ENCODE results near the gene CCDC15.
"Not testable (repeated sequence)": the region's sequence is repeated elsewhere in the genome, so short reads cannot be mapped to it uniquely, and the experiment has no call there.

CCDC15 gene

DNA sequence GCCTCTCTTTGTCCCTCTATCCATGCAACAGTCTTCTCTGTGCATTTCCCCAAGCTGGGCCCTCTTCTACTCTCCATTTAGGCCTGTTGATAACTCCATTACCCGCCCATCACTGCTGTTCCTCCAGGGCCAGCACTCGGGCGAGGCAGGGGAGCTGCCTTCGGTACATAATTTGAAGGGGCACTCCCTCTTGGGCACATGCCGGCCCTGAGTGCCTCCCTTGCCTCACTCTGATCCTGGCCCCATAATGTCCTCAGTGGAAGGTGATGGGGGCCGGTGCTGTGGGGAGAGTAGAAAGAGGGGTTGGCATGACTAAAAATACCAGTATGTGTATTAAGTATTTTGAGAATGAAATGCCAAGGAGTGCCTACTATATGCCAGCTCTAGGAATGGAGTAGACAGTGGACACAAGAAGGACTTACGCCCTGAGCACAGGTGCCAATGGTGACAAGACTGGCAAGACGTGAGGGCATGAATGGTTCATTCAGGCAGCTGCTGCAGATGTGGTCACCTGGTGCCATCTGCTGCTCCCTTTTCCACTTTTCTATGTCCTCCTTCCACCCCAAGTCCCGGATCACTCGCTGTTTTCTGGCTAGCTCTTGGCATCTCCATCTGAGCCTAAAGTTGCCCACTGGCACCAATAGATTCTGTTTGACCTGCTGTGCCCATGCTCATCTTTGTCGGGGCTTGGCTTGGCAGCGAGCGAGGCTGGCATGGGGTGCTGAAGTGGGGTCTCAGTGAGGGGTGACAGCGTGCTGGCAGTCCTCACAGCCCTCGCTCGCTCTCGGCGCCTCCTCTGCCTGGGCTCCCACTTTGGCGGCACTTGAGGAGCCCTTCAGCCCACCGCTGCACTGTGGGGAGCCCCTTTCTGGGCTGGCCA, 134.8 kb downstream of the CCDC15 start:
- Histone ChIP-seq H3K4me2 (no peak overlapping the region), H3K36me3 (peaks cover 0 to 55% (median 0%) of the 10 kb centered on the region in 11 experiments; a peak in 8 of 22 replicates), H3K9me3 (replicated peaks in 1 of 11) (no peaks in the 10 kb centered on the region), H4K20me1 (no peaks in the 10 kb centered on the region), H3K27ac (no peak overlapping the region), H3K27me3 (no peaks in the 10 kb centered on the region), H3K9ac (no peak overlapping the region), H3K4me1 (peaks cover 5 to 28% (median 19%) of the 10 kb centered on the region in 10 experiments; a peak in 17 of 20 replicates), H3K4me3 (no peak overlapping the region)
- TF ChIP-seq Cebpa-rat (IDR thresholded peaks at IDR 0.05): no peak

DNA sequence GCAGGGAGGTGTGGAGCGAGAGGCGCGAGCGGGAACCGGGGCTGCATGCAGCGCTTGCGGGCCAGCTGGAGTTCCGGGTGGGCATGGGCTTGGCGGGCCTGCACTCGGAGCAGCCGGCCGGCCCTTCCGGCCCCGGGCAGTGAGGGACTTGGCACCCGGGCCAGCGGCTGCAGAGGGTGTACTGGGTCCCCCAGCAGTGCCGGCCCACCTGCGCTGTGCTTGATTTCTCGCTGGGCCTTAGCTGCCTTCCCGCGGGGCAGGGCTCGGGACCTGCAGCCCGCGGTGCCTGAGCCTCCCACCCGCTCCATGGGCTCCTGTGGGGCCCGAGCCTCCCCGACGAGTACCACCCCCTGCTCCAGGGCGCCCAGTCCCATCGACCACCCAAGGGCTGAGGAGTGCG, 135.5 kb downstream of the CCDC15 start:
- H3K9me3 ChIP-seq (replicated peaks in 1 of 11); H3K9ac ChIP-seq; H3K4me2 ChIP-seq; H3K27me3 ChIP-seq; H4K20me1 ChIP-seq; H3K27ac ChIP-seq; H3K4me3 ChIP-seq: not testable (repeated sequence)
- Histone ChIP-seq H3K4me1 (peaks cover 5 to 28% (median 18%) of the 10 kb centered on the region in 10 experiments; a peak in 17 of 20 replicates), H3K36me3 (peaks cover 0 to 49% (median under 1%) of the 10 kb centered on the region in 11 experiments; a peak in 8 of 22 replicates)

DNA sequence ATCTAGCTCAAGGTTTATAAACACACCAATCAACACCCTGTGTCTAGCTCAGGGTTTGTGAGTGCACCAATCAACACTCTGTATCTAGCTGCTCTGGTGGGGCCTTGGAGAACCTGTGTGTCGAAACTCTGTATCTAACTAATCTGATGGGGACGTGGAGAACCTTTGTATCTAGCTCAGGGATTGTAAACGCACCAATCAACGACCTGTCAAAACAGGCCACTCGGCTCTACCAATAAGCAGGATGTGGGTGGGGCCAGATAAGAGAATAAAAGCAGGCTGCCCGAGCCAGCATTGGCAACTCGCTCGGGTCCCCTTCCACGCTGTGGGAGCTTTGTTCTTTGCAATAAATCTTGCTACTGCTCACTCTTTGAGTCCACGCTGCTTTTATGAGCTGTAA, 136.1 kb downstream of the CCDC15 start:
- not testable (repeated sequence) for H3K4me2 ChIP-seq; H3K27ac ChIP-seq; H4K20me1 ChIP-seq; H3K4me3 ChIP-seq; H3K9ac ChIP-seq; H3K9me3 ChIP-seq (replicated peaks in 1 of 11); H3K27me3 ChIP-seq
- Histone ChIP-seq H3K36me3 (peaks cover 0 to 49% (median 4%) of the 10 kb centered on the region in 11 experiments; a peak in 10 of 22 replicates), H3K4me1 (peaks cover 5 to 28% (median 18%) of the 10 kb centered on the region in 10 experiments; a peak in 17 of 20 replicates)

DNA sequence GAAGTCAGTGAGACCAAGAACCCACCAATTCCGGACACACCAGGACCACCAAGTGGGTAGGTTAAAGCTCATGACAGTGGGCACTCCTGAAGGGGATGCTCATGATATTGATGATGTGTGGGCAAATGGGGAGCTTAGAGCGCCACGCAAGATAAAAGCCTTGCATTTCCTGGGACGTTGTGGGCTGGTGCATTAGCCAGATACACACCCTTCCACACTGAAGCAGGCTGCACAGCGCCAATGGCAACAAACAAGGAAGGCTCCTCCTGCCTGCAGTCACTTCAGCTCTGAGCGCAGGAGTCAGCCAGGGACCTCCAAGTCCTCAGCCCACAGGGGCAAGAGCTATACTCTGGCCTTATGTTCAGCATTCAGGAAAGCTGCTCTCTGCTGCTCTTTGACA, 136.8 kb downstream of the CCDC15 start:
- no peak overlapping the region for H3K9ac ChIP-seq
- no peaks in the 10 kb centered on the region for H3K27me3 ChIP-seq
- peak overlapping the region in 5 of 11 experiments; percentile 4 to 45 (median 27); a peak in 7 of 22 replicates for H3K4me2 ChIP-seq
- H4K20me1 ChIP-seq: no peaks in the 10 kb centered on the region
- H3K27ac ChIP-seq: 0 out of 22 replicates have a peak overlapping the region, but pooled peaks of 1 of the 11 experiments have one; percentile 17
- no peaks in the 10 kb centered on the region for H3K9me3 ChIP-seq (replicated peaks in 1 of 11)
- peaks cover 5 to 28% (median 18%) of the 10 kb centered on the region in 10 experiments; a peak in 17 of 20 replicates for H3K4me1 ChIP-seq
- peaks cover 0 to 49% (median 8%) of the 10 kb centered on the region in 11 experiments; a peak in 16 of 22 replicates for H3K36me3 ChIP-seq
- TF ChIP-seq Cebpa-rat (IDR thresholded peaks at IDR 0.05): no peak
- no peak overlapping the region for H3K4me3 ChIP-seq

Data from BLaER1 treated with 17β-estradiol and CSF1 and Interleukin-3, amounts not matched to agents 10 nM and 100 nM (cell line).